ENCODE results near the gene AKAP5. TPM values are rescaled to one million over a fixed set of nuclear protein-coding genes. Genes with fewer than 3 reads are reported as not detected.

AKAP5 gene
- total RNA-seq, result 1 to 10 TPM in 1 of 3 donors, under 1 TPM in 2; 0.96 to 1.2 (median 0.98) TPM

DNA sequence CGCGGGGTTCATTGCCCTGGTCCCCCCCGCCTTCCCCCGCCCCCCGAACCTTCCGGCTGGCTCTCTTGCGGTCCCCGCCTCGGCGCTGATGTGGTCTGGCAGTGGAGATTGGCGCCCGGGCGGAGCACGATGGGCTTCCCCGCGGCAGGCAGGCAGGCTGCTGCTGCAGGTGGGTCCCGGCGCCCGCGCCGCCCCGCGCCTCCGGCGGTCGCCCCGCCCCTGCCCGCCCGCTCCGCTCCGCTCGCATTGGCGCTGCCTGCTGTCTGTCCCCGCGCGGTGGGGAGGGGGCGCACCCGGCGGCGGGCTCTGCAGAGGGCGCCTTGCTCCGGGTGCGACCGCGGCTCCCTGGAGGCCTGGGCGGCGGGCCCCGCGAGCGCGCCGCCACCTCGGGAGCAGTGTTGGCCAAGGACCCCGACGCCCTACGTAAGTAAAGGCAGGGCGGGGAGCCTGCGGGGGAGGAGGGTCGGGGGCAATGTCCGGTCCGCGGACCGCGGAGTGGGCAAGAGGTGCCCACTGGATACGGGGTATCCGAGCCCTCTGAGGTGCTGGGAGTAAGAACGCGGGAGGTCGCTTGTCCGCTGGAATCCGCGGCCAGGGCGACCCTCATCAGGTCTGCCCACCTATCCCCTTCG, at the start of gene AKAP5:
AKAP5 (plus strand) TSS at position 309 of the 632 bp plus-strand sequence. CDS start 2,896 bp downstream, outside the sequence.
- Histone ChIP-seq H3K36me3 (no peaks in the 10 kb centered on the region), H3K27me3 (no peaks in the 10 kb centered on the region), H3K9me3 (no peaks in the 10 kb centered on the region), H3K27ac (peak within 1 kb of the TSS; percentile 59 to 61), H3K4me1 (no peaks in the 10 kb centered on the region), H3K4me3 (peak within 1 kb of the TSS; percentile 65 to 92 (median 68))
- TF ChIP-seq POLR2A (IDR thresholded peaks at IDR 0.05) (no peak), POLR2AphosphoS5 (IDR thresholded peaks at IDR 0.05) (no peak), CTCF (IDR thresholded peaks at IDR 0.05) (no peak)
- DNase-seq (ENCODE audit: low spot score in 2 of 2), result no peak
- intact Hi-C loops (cut with DNase I; ENCODE audit: low total_unique reads), result no loop called here

DNA sequence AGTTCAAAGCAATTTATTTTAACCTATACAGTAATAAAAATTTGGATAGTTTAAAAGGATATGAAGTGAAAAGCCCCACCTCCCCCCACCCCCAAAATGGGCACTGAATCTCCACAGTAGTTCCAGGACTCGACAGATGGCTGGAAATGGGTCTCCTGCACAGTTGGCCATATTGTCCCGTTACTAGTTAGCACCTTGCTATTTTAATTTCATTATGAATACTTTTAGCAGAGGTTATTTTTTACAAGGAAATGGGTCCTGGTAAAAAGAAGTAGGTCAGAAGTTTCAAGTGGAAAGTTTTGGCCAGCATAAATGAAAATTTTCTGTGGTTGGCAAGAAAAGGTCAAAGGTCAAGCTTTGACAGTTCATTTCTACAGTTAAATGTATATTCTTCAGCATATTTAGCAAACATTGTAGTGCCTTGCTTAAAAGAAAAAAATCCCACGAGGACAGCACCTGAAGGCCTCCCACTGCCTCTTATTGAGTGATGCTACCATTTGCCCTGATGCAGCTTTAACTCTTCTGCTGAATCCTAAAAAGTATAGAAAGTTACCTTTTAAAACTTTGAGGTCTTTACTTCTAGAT, 48.9 kb upstream of the AKAP5 start:
- Histone ChIP-seq H3K27me3 (no peaks in the 10 kb centered on the region), H3K4me3 (no peak overlapping the region), H3K9me3 (no peaks in the 10 kb centered on the region), H3K4me1 (no peaks in the 10 kb centered on the region), H3K36me3 (peaks cover 11% of the 10 kb centered on the region), H3K27ac (no peak overlapping the region)
- intact Hi-C loops (cut with DNase I; ENCODE audit: low total_unique reads), result no loop called here
- no peak for DNase-seq (ENCODE audit: low spot score in 2 of 2)
- no peak for TF ChIP-seq CTCF (IDR thresholded peaks at IDR 0.05)
- no peak for TF ChIP-seq POLR2A (IDR thresholded peaks at IDR 0.05)
- TF ChIP-seq POLR2AphosphoS5 (IDR thresholded peaks at IDR 0.05), result no peak

DNA sequence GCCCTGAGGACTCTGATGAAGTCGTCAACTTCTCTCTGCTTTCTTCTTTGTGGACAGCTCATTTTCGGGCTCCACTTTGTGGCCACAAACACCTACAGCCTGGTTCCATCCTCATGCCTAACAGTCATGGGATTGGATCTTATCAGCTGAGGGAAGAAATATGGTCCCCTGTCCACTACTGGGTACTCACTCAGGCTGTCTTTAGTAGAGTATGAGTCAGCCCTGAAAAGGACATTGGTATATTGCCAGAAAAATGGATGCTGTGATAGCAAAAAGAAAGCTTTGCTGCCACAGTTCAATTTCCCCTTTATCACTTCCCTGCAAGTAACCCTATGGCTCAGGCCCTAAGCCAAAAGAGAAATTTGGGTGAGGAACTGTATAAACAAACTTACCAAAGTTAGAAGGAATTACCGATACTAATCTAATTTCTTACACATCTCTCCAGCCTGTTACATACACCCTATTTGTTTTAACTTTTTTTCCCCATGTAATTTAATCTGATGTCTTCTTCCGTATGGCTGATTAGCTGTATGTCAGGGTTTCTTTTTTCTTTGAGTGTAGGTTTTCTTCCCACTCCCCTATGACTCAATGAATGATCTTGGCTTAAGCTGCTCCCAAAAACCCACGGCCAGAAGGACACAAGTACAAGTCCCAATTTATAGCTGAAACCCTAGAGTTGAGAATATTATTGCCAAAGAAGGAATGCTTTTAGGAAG, 48.1 kb upstream of the AKAP5 start:
- intact Hi-C loops (cut with DNase I; ENCODE audit: low total_unique reads), result no loop called here

GRCh38 chr14:64417771-64418125, 47.6 kb upstream of the AKAP5 start:
- no peak for TF ChIP-seq POLR2A (IDR thresholded peaks at IDR 0.05)
- no peak for TF ChIP-seq CTCF (IDR thresholded peaks at IDR 0.05)
- TF ChIP-seq POLR2AphosphoS5 (IDR thresholded peaks at IDR 0.05), result no peak
- Histone ChIP-seq H3K4me3 (no peak overlapping the region), H3K27ac (no peak overlapping the region), H3K9me3 (no peaks in the 10 kb centered on the region), H3K36me3 (peaks cover 11% of the 10 kb centered on the region), H3K4me1 (no peaks in the 10 kb centered on the region), H3K27me3 (no peaks in the 10 kb centered on the region)
- DNase-seq (ENCODE audit: low spot score in 2 of 2), result no peak
- intact Hi-C loops (cut with DNase I; ENCODE audit: low total_unique reads), result no loop called here

More for the DNA sequence above, 48.1 kb upstream of the AKAP5 start:
- no peaks in the 10 kb centered on the region for H3K4me1 ChIP-seq
- no peaks in the 10 kb centered on the region for H3K27me3 ChIP-seq
- peaks cover 11% of the 10 kb centered on the region for H3K36me3 ChIP-seq
- H3K9me3 ChIP-seq, result no peaks in the 10 kb centered on the region
- TF ChIP-seq CTCF (IDR thresholded peaks at IDR 0.05) (no peak), POLR2A (IDR thresholded peaks at IDR 0.05) (no peak), POLR2AphosphoS5 (IDR thresholded peaks at IDR 0.05) (no peak)
- DNase-seq (ENCODE audit: low spot score in 2 of 2), result no peak
- H3K27ac ChIP-seq, result no peak overlapping the region
- no peak overlapping the region for H3K4me3 ChIP-seq

- DNase-seq (ENCODE audit: low spot score in 2 of 2), result no peak
- no peak overlapping the region for H3K4me3 ChIP-seq
- no peaks in the 10 kb centered on the region for H3K9me3 ChIP-seq
- TF ChIP-seq POLR2A (IDR thresholded peaks at IDR 0.05) (no peak), CTCF (IDR thresholded peaks at IDR 0.05) (no peak), POLR2AphosphoS5 (IDR thresholded peaks at IDR 0.05) (no peak)
- H3K27me3 ChIP-seq, result no peaks in the 10 kb centered on the region
- no peak overlapping the region for H3K27ac ChIP-seq
- peaks cover 11% of the 10 kb centered on the region for H3K36me3 ChIP-seq
- intact Hi-C loops (cut with DNase I; ENCODE audit: low total_unique reads), result no loop called here
- H3K4me1 ChIP-seq, result no peaks in the 10 kb centered on the region
Measured at GRCh38 chr14:64419003-64419402, 46.3 kb upstream of the AKAP5 start.
